D721Med (cell line): Measurements from ENCODE around the gene PPP1R1C.

Experiments used
- DNase-seq: peaks from one replicate; pipeline ENCODE4 v3.0.0; 2011; ENCODE audit warnings: low spot score; ENCODE audit not compliant: insufficient read length
- FAIRE-seq: peaks from 2 replicates; lab custom pipeline; 2011; peaks lifted over from hg19 to GRCh38; lab: Jason Lieb, UNC
- CTCF ChIP-seq: IDR thresholded peaks from 2 replicates; pipeline ENCODE4 v1.5.1; 2012; ENCODE audit warnings: mild to moderate bottlenecking, control low read depth; ENCODE audit not compliant: insufficient read depth; ENCODE audit errors: missing control alignments

The PPP1R1C gene

GRCh38 chr2:182050333-182051135 is 64.9 kb downstream of the PPP1R1C start:
- DNase-seq = no peak
- FAIRE-seq = no peak
- TF ChIP-seq CTCF = no peak

- no peak for TF ChIP-seq CTCF
- DNase-seq (no peak), FAIRE-seq (no peak)
These were observed 70.3 kb downstream of the PPP1R1C start for GRCh38 chr2:182055993-182056392.

- DNase-seq (no peak), FAIRE-seq (no peak)
- TF ChIP-seq CTCF = no peak
These were observed 71.3 kb downstream of the PPP1R1C start for GRCh38 chr2:182057002-182057401.

GRCh38 chr2:182058056-182058455 is 72.4 kb downstream of the PPP1R1C start:
- FAIRE-seq = no peak
- no peak for DNase-seq
- no peak for TF ChIP-seq CTCF

GRCh38 chr2:182061739-182062138 is 76.1 kb downstream of the PPP1R1C start:
- DNase-seq (no peak), FAIRE-seq (no peak)
- no peak for TF ChIP-seq CTCF

GRCh38 chr2:182062329-182062972 is 76.8 kb downstream of the PPP1R1C start:
- TF ChIP-seq CTCF = no peak
- FAIRE-seq (no peak), DNase-seq (no peak)
